ENCODE measurements around the gene FBXW12. TPM values are rescaled to one million over a fixed set of nuclear protein-coding genes. Genes with fewer than 3 reads are reported as not detected.
A peak's percentile ranks its signal among the peaks of the same experiment; 100 is the strongest.

The FBXW12 gene
- total RNA-seq, 1 donor from 2014 or later = not detected

- Mint-ChIP-seq H3K27me3 (ENCODE audit: low read depth) (no peaks in the 10 kb centered on the region), H3K4me1 (ENCODE audit: low read depth) (peaks cover 31% of the 10 kb centered on the region), H3K4me3 (ENCODE audit: unreplicated experiment) (peak within 1 kb of the TSS; percentile 92), H3K9me3 (ENCODE audit: low read depth) (no peaks in the 10 kb centered on the region), H3K27ac (ENCODE audit: unreplicated experiment) (peak within 1 kb of the TSS; percentile 93), H3K36me3 (ENCODE audit: low read depth) (peaks cover 5% of the 10 kb centered on the region)
- TF ChIP-seq CTCF (IDR thresholded peaks at IDR 0.05) = peak; percentile 17
- peak; percentile 99 for DNase-seq (ENCODE audit: low spot score)
Observed at GRCh38 chr3:48439820-48440589, 68.0 kb downstream of the FBXW12 start, which contains the start of the genes CCDC51 and TMA7. TSS of gene CCDC51 (minus strand) at chr3:48440119. CDS start at chr3:48435128, 4,991 bp downstream. TSS of gene TMA7 (plus strand) at chr3:48440257. CDS start at chr3:48440297, 40 bp downstream.

GRCh38 chr3:48440590-48440958, 68.6 kb downstream of the FBXW12 start:
- peak overlapping the region; percentile 93 for H3K27ac Mint-ChIP-seq (ENCODE audit: unreplicated experiment)
- peaks cover 35% of the 10 kb centered on the region for H3K4me1 Mint-ChIP-seq (ENCODE audit: low read depth)
- no peak for DNase-seq (ENCODE audit: low spot score)
- no peaks in the 10 kb centered on the region for H3K9me3 Mint-ChIP-seq (ENCODE audit: low read depth)
- H3K27me3 Mint-ChIP-seq (ENCODE audit: low read depth) = no peaks in the 10 kb centered on the region
- H3K36me3 Mint-ChIP-seq (ENCODE audit: low read depth) = peaks cover 5% of the 10 kb centered on the region
- TF ChIP-seq CTCF (IDR thresholded peaks at IDR 0.05) = no peak
- peak overlapping the region; percentile 92 for H3K4me3 Mint-ChIP-seq (ENCODE audit: unreplicated experiment)

GRCh38 chr3:48441940-48442339, 69.9 kb downstream of the FBXW12 start:
- peak overlapping the region; percentile 93 for H3K27ac Mint-ChIP-seq (ENCODE audit: unreplicated experiment)

More at GRCh38 chr3:48441940-48442339, 69.9 kb downstream of the FBXW12 start:
- H3K9me3 Mint-ChIP-seq (ENCODE audit: low read depth) = no peaks in the 10 kb centered on the region
- H3K36me3 Mint-ChIP-seq (ENCODE audit: low read depth) = peaks cover 5% of the 10 kb centered on the region
- peaks cover 45% of the 10 kb centered on the region for H3K4me1 Mint-ChIP-seq (ENCODE audit: low read depth)
- no peak for DNase-seq (ENCODE audit: low spot score)
- H3K4me3 Mint-ChIP-seq (ENCODE audit: unreplicated experiment) = peak overlapping the region; percentile 92
- no peaks in the 10 kb centered on the region for H3K27me3 Mint-ChIP-seq (ENCODE audit: low read depth)
- no peak for TF ChIP-seq CTCF (IDR thresholded peaks at IDR 0.05)

Other genes starting within 250 kb of the FBXW12 start
- gene CDC25A, start 183.8 kb upstream of the FBXW12 start, total RNA-seq = 2.6 to 7.0 TPM (median 2.7 TPM) in 3 replicates
- gene CAMP, start 148.7 kb upstream of the FBXW12 start, total RNA-seq = not detected in 3 replicates
- 7.7 to 9.4 TPM (median 8.0 TPM) in 3 replicates for gene ZNF589, start 131.1 kb upstream of the FBXW12 start, total RNA-seq
- 16.2 to 26.0 TPM (median 19.0 TPM) in 3 replicates for gene NME6, start 70.9 kb upstream of the FBXW12 start, total RNA-seq
- not detected in 3 replicates for gene SPINK8, start 38.6 kb upstream of the FBXW12 start, total RNA-seq
- gene PLXNB1, start 57.9 kb downstream of the FBXW12 start, total RNA-seq = 63.2 to 115 TPM (median 108 TPM) in 3 replicates
- 13.3 to 25.8 TPM (median 23.9 TPM) in 3 replicates for gene CCDC51, start 67.9 kb downstream of the FBXW12 start, total RNA-seq
- 184 to 243 TPM (median 184 TPM) in 3 replicates for gene TMA7, start 68.0 kb downstream of the FBXW12 start, total RNA-seq
- 8.7 to 10.7 TPM (median 8.8 TPM) in 3 replicates for gene ATRIP, start 74.5 kb downstream of the FBXW12 start, total RNA-seq
- 162 to 188 TPM (median 188 TPM) in 3 replicates for gene SHISA5, start 132.0 kb downstream of the FBXW12 start, total RNA-seq
- gene PFKFB4, start 184.6 kb downstream of the FBXW12 start, total RNA-seq = 14.6 to 23.2 TPM (median 19.9 TPM) in 3 replicates
- gene UCN2, start 191.6 kb downstream of the FBXW12 start, total RNA-seq = 1.6 to 3.4 TPM (median 3.3 TPM) in 3 replicates
- gene COL7A1, start 223.1 kb downstream of the FBXW12 start, total RNA-seq = 15.9 to 36.6 TPM (median 36.5 TPM) in 3 replicates
- 223 to 258 TPM (median 233 TPM) in 3 replicates for gene UQCRC1, start 237.4 kb downstream of the FBXW12 start, total RNA-seq
- 0.70 TPM in 1 of 3 replicates, not detected in the others for gene TMEM89, start 249.6 kb downstream of the FBXW12 start, total RNA-seq

Measured in chondrocyte (in vitro differentiated cells).